ENCODE measurements around the gene JAKMIP1. TPM values are rescaled to one million over a fixed set of nuclear protein-coding genes. Genes with fewer than 3 reads are reported as not detected.

JAKMIP1 gene
- total RNA-seq, 4 donors from 2014 or later = 0.26 to 0.48 TPM; not detected in 2

GRCh38 chr4:6241062-6241845, 40.9 kb upstream of the JAKMIP1 start:
- no peak overlapping the region for H3K27ac ChIP-seq
- DNase-seq = no peak
- TF ChIP-seq POLR2A (IDR thresholded peaks at IDR 0.05) = no peak
- no peak for TF ChIP-seq CTCF (IDR thresholded peaks at IDR 0.05)

GRCh38 chr4:6239968-6240367, 39.6 kb upstream of the JAKMIP1 start:
- Histone ChIP-seq H3K9me3 (no peaks in the 10 kb centered on the region), H3K4me1 (no peaks in the 10 kb centered on the region), H3K27ac (no peak overlapping the region), H3K4me3 (no peak overlapping the region), H3K27me3 (no peaks in the 10 kb centered on the region), H3K36me3 (no peaks in the 10 kb centered on the region)
- TF ChIP-seq POLR2A (IDR thresholded peaks at IDR 0.05) (no peak), CTCF (IDR thresholded peaks at IDR 0.05) (no peak)
- intact Hi-C loops (cut with DNase I; ENCODE audit: low total_unique reads) = no loop called here
- no peak for DNase-seq

More at GRCh38 chr4:6241062-6241845, 40.9 kb upstream of the JAKMIP1 start:
- intact Hi-C loops (cut with DNase I; ENCODE audit: low total_unique reads) = no loop called here
- H3K36me3 ChIP-seq = no peaks in the 10 kb centered on the region
- H3K4me3 ChIP-seq = no peak overlapping the region
- H3K27me3 ChIP-seq = no peaks in the 10 kb centered on the region
- no peaks in the 10 kb centered on the region for H3K4me1 ChIP-seq
- no peaks in the 10 kb centered on the region for H3K9me3 ChIP-seq

DNA sequence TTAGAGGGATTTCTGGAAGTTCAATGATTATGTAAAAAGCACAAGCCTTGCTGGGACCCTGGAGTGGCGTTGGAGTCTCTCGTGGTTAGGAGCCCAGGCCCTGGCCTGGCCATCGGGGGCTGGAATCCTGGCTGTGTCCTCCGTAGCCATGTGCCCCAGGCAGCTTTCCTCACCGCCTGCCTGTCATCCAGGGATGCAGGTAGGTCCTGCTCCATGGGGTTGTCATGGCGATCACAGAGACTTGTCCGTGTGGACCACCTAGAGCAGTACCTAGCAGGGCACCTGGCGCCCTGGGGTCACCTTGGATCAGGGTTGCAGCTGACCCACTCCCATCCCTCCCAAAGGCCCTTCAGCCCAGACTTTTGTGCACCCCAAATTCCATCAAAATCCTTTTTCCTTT, 39.1 kb upstream of the JAKMIP1 start:
- no peaks in the 10 kb centered on the region for H3K4me1 ChIP-seq
- no peak for TF ChIP-seq CTCF (IDR thresholded peaks at IDR 0.05)
- TF ChIP-seq POLR2A (IDR thresholded peaks at IDR 0.05) = no peak
- no peak overlapping the region for H3K27ac ChIP-seq
- H3K4me3 ChIP-seq = no peak overlapping the region
- H3K27me3 ChIP-seq = no peaks in the 10 kb centered on the region
- H3K36me3 ChIP-seq = no peaks in the 10 kb centered on the region
- no peak for DNase-seq
- intact Hi-C loops (cut with DNase I; ENCODE audit: low total_unique reads) = no loop called here
- no peaks in the 10 kb centered on the region for H3K9me3 ChIP-seq

DNA sequence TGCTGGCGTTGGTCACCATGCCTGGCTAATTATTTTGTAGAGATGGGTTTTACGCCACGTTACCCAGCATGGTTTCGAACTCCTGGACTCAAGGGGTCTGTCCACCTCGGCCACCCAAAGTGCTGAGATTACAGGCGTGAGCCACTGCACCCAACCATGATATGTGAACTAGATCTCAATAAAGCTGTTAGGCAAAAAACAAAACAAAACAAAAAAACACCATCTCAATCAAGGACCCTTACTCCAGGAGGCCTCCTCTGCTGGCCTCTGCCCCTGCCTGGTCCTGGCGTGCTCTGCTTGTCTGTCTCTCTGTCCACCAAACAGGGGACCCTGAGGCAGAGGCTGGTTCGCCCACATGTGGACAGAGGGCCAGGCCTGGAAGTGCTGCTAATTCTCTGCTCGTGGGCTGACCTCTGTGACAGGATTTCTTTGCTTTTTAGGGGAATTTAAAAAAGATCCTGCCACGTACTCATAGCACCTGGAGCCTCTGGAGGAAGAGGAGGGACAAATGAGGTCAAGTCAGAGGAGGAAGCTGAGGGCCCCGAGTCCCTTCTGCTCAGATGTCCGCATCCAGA, 36.6 kb upstream of the JAKMIP1 start:
- intact Hi-C loops (cut with DNase I; ENCODE audit: low total_unique reads) = no loop called here
- no peak for DNase-seq
- Histone ChIP-seq H3K9me3 (no peaks in the 10 kb centered on the region), H3K27me3 (no peaks in the 10 kb centered on the region), H3K4me1 (no peaks in the 10 kb centered on the region), H3K27ac (no peak overlapping the region), H3K4me3 (no peak overlapping the region), H3K36me3 (no peaks in the 10 kb centered on the region)
- TF ChIP-seq POLR2A (IDR thresholded peaks at IDR 0.05) (no peak), CTCF (IDR thresholded peaks at IDR 0.05) (no peak)

DNA sequence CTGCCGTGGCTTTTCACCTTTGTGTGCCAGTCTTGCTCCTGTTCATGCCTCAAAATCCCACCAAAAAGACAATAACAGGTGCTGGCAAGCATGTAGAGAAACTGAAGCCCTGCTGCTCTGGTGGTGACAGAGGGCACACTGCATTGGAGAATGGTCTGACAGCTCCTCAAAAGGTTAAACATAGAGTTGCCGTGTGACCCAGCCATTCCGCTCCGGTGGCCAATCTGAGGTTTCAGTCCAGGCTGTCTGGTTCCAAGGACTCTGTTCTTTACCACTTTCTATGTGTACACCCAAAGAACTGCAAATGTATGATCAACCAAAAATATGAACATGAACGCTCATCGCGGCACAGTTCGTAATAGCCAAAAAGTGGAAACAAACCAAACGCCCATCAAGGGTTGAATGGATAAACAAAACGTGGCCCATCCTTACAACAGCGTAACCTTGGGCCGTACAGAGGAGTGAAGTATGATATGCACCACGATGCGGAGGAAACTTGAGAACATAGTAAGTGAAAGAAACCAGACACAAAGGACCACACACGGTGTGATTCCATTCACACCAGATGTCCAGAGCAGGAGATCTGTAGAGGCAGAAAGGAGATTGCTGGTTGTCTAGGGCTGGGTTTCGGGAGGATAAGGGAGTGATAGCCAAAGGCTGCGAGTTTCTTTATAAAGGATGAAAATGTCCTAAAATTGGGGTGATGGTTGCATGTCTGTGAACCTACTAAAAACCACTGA, 35.7 kb upstream of the JAKMIP1 start:
- intact Hi-C loops (cut with DNase I; ENCODE audit: low total_unique reads) = no loop called here
- Histone ChIP-seq H3K4me3 (no peak overlapping the region), H3K4me1 (no peaks in the 10 kb centered on the region), H3K36me3 (no peaks in the 10 kb centered on the region), H3K27ac (no peak overlapping the region), H3K9me3 (no peaks in the 10 kb centered on the region), H3K27me3 (no peaks in the 10 kb centered on the region)
- no peak for TF ChIP-seq CTCF (IDR thresholded peaks at IDR 0.05)
- TF ChIP-seq POLR2A (IDR thresholded peaks at IDR 0.05) = no peak
- no peak for DNase-seq
